Loucy (cell line): ENCODE results near the gene PRCD.

Experiments
- EZH2phosphoT487 ChIP-seq: fragments of 200-600 bp; IDR thresholded peaks from 2 replicates; pipeline ENCODE4 v1.6.1; 2018; ENCODE audit warnings: antibody characterized with exemption, mild to moderate bottlenecking, moderate library complexity, borderline replicate concordance
- TF ChIP-seq, protein P1 (sequence below): fragments of 200-600 bp; sonication (generic); conservative IDR thresholded peaks from 2 replicates; pipeline ENCODE4 v1.5.1; 2014; ENCODE audit warnings: mild to moderate bottlenecking, antibody characterized with exemption, low read length

DNA sequence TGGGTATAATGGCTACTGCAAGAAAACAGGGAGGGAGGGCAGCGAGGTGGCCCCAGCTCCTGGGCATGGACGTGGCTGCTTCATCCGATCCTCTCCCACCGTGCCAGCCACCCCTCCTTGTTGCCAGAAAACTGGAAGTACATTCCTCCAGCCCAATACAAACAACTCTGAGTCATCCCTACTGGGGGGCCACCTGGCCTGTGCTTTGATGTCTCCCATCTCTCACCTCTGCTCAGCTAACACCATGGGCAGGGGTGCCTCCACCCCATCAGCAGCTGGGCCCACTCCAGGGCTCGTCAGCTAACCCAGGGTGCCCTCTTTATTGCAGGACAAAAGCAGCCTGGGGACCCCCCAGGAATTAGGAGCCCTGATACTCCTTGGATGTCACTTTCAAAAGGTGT, 40.6 kb upstream of the PRCD start:
- TF ChIP-seq, protein P1, sequence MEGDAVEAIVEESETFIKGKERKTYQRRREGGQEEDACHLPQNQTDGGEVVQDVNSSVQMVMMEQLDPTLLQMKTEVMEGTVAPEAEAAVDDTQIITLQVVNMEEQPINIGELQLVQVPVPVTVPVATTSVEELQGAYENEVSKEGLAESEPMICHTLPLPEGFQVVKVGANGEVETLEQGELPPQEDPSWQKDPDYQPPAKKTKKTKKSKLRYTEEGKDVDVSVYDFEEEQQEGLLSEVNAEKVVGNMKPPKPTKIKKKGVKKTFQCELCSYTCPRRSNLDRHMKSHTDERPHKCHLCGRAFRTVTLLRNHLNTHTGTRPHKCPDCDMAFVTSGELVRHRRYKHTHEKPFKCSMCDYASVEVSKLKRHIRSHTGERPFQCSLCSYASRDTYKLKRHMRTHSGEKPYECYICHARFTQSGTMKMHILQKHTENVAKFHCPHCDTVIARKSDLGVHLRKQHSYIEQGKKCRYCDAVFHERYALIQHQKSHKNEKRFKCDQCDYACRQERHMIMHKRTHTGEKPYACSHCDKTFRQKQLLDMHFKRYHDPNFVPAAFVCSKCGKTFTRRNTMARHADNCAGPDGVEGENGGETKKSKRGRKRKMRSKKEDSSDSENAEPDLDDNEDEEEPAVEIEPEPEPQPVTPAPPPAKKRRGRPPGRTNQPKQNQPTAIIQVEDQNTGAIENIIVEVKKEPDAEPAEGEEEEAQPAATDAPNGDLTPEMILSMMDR = no peak
- no peak for TF ChIP-seq EZH2phosphoT487
